HEK293 (cell line): ENCODE measurements around the gene KY.

ENCODE experiments used
- CTCF ChIA-PET: fragments of 350-600 bp; formaldehyde crosslinking; extraction: SDS; loops from one replicate; lab custom pipeline; 2021; ENCODE audit warnings: antibody characterized with exemption; lab: Yijun Ruan, JAX
- POLR2A ChIA-PET: fragments of 300-600 bp; formaldehyde crosslinking; extraction: SDS; loops from one replicate; lab custom pipeline; 2020; ENCODE audit warnings: antibody characterized with exemption, inconsistent platforms; lab: Yijun Ruan, JAX
- H3K27ac ChIP-seq: fragments of 200-500 bp; sonication (Bioruptor generic); 2 replicates; pipeline ENCODE4 v1.5.1; 2014; ENCODE audit warnings: low read depth, low read length, control low read depth, inconsistent platforms; ENCODE audit errors: extremely low read depth
- H3K36me3 ChIP-seq, 2 experiments: fragments of 200-500 bp in 1 of 2; sonication (Bioruptor generic) in 1 of 2; 1 replicate in 1 of 2; 2 replicates in 1 of 2; pipeline ENCODE4 v1.5.1; 2014 to 2017; ENCODE audit warnings: inconsistent platforms in 2 of 2, low read length in 2 of 2; ENCODE audit not compliant: control insufficient read depth in 2 of 2, insufficient read depth in 1 of 2
- H3K4me1 ChIP-seq: fragments of 200-500 bp; sonication (Bioruptor generic); 2 replicates; pipeline ENCODE4 v1.5.1; 2014; ENCODE audit warnings: mild to moderate bottlenecking, low read length, inconsistent platforms; ENCODE audit not compliant: control insufficient read depth, insufficient read depth
- H3K4me3 ChIP-seq: 2 replicates; pipeline ENCODE4 v1.5.1; 2011; ENCODE audit warnings: low read depth, mild to moderate bottlenecking, control low read depth, low read length, moderate library complexity
- H3K9me3 ChIP-seq: fragments of 200-500 bp; sonication (Bioruptor generic); 2 replicates; pipeline ENCODE4 v1.5.1; 2014; ENCODE audit warnings: low read depth, low read length, inconsistent platforms; ENCODE audit not compliant: control insufficient read depth, insufficient read depth
- GLI4 ChIP-seq: fragments of 450-650 bp; formaldehyde crosslinking; IDR thresholded peaks from 2 replicates; pipeline ENCODE4 v1.5.1; 2016; ENCODE audit warnings: missing biosample characterization, missing genetic modification characterization
- HOXA7 ChIP-seq: sonication (generic); formaldehyde crosslinking; IDR thresholded peaks from 2 replicates; pipeline ENCODE4 v1.8.1; 2022; ENCODE audit warnings: missing genetic modification reagents, borderline replicate concordance
- KLF1 ChIP-seq: fragments of 450-650 bp; formaldehyde crosslinking; IDR thresholded peaks from 2 replicates; pipeline ENCODE4 v1.5.1; 2016; ENCODE audit warnings: missing biosample characterization, missing genetic modification characterization
- KLF8 ChIP-seq: fragments of 450-650 bp; formaldehyde crosslinking; IDR thresholded peaks from 2 replicates; pipeline ENCODE4 v1.5.1; 2016; ENCODE audit warnings: missing biosample characterization, missing genetic modification characterization
- OVOL3 ChIP-seq: fragments of 450-650 bp; formaldehyde crosslinking; IDR thresholded peaks from 2 replicates; pipeline ENCODE4 v1.5.1; 2016; ENCODE audit warnings: missing biosample characterization, missing genetic modification characterization
- PRDM10 ChIP-seq: fragments of 450-650 bp; formaldehyde crosslinking; IDR thresholded peaks from 2 replicates; pipeline ENCODE4 v1.5.1; 2016; ENCODE audit warnings: missing biosample characterization, missing genetic modification characterization
- PRDM2 ChIP-seq: fragments of 450-650 bp; formaldehyde crosslinking; IDR thresholded peaks from 2 replicates; pipeline ENCODE4 v1.5.1; 2016; ENCODE audit warnings: missing biosample characterization, missing genetic modification characterization, borderline replicate concordance
- SALL2 ChIP-seq: fragments of 450-650 bp; formaldehyde crosslinking; IDR thresholded peaks from 2 replicates; pipeline ENCODE4 v1.5.0; 2017; ENCODE audit warnings: missing biosample characterization, mild to moderate bottlenecking, missing genetic modification characterization, borderline replicate concordance
- TRIM28 ChIP-seq: IDR thresholded peaks from 2 replicates; pipeline ENCODE4 v1.6.1; 2011; ENCODE audit warnings: low read length, control low read depth, borderline replicate concordance
- WT1 ChIP-seq: fragments of 450-650 bp; formaldehyde crosslinking; IDR thresholded peaks from 2 replicates; pipeline ENCODE4 v1.5.1; 2016; ENCODE audit warnings: missing biosample characterization, missing genetic modification characterization
- ZBTB1 ChIP-seq: fragments of 450-650 bp; formaldehyde crosslinking; IDR thresholded peaks from 2 replicates; pipeline ENCODE4 v1.5.1; 2016; ENCODE audit warnings: missing biosample characterization, missing genetic modification characterization
- ZNF169 ChIP-seq: fragments of 450-650 bp; formaldehyde crosslinking; IDR thresholded peaks from 2 replicates; pipeline ENCODE4 v1.5.1; 2016; ENCODE audit warnings: missing biosample characterization, missing genetic modification characterization
- ZNF211 ChIP-seq: fragments of 450-650 bp; formaldehyde crosslinking; IDR thresholded peaks from 2 replicates; pipeline ENCODE4 v1.5.1; 2016; ENCODE audit warnings: low read depth, missing biosample characterization, missing genetic modification characterization
- ZNF248 ChIP-seq: fragments of 450-650 bp; formaldehyde crosslinking; IDR thresholded peaks from 2 replicates; pipeline ENCODE4 v1.5.1; 2017; ENCODE audit warnings: missing biosample characterization, missing genetic modification characterization
- ZNF26 ChIP-seq: fragments of 450-650 bp; formaldehyde crosslinking; IDR thresholded peaks from 2 replicates; pipeline ENCODE4 v1.5.1; 2016; ENCODE audit warnings: missing biosample characterization, missing genetic modification characterization
- ZNF341 ChIP-seq: fragments of 450-650 bp; formaldehyde crosslinking; IDR thresholded peaks from 2 replicates; pipeline ENCODE4; 2016; ENCODE audit warnings: low read depth, missing biosample characterization, missing genetic modification characterization
- ZNF433 ChIP-seq: fragments of 450-650 bp; formaldehyde crosslinking; IDR thresholded peaks from 2 replicates; pipeline ENCODE4 v1.5.1; 2016; ENCODE audit warnings: missing biosample characterization, missing genetic modification characterization, low read depth
- ZNF510 ChIP-seq: fragments of 450-650 bp; formaldehyde crosslinking; IDR thresholded peaks from 2 replicates; pipeline ENCODE4 v1.5.1; 2018; ENCODE audit warnings: mild to moderate bottlenecking, missing genetic modification characterization, missing biosample characterization; ENCODE audit not compliant: insufficient replicate concordance
- ZNF639 ChIP-seq: fragments of 450-650 bp; formaldehyde crosslinking; IDR thresholded peaks from 2 replicates; pipeline ENCODE4 v1.5.1; 2016; ENCODE audit warnings: missing biosample characterization, missing genetic modification characterization
- ZNF658 ChIP-seq: fragments of 450-650 bp; formaldehyde crosslinking; IDR thresholded peaks from 2 replicates; pipeline ENCODE4; 2016; ENCODE audit warnings: missing biosample characterization, missing genetic modification characterization
- ZNF670 ChIP-seq: fragments of 450-650 bp; formaldehyde crosslinking; IDR thresholded peaks from 2 replicates; pipeline ENCODE4 v1.5.1; 2016; ENCODE audit warnings: missing biosample characterization, missing genetic modification characterization, low read depth
- ZNF704 ChIP-seq: fragments of 450-650 bp; formaldehyde crosslinking; IDR thresholded peaks from 2 replicates; pipeline ENCODE4 v1.5.1; 2016; ENCODE audit warnings: missing biosample characterization, missing genetic modification characterization
- ZNF791 ChIP-seq: fragments of 450-650 bp; formaldehyde crosslinking; IDR thresholded peaks from 2 replicates; pipeline ENCODE4 v1.5.1; 2016; ENCODE audit warnings: missing biosample characterization, missing genetic modification characterization
- ZNF837 ChIP-seq: fragments of 450-650 bp; formaldehyde crosslinking; IDR thresholded peaks from 2 replicates; pipeline ENCODE4 v1.5.1; 2016; ENCODE audit warnings: missing biosample characterization, missing genetic modification characterization

Gene KY

GRCh38 chr3:134681522-134681900 lies 30.7 kb upstream of the KY start (continued):
- TF ChIP-seq ZNF510 (tag by site-specific recombination), result no peak
- no peak for TF ChIP-seq ZNF433 (tag by site-specific recombination)
- no peak for TF ChIP-seq ZNF704 (tag by site-specific recombination)
- no peak for TF ChIP-seq ZBTB1 (tag by site-specific recombination)
- TF ChIP-seq TRIM28, result no peak
- no peak for TF ChIP-seq ZNF658 (tag by site-specific recombination)
- TF ChIP-seq HOXA7 (CRISPR knock-in tag), result no peak
- no peak for TF ChIP-seq SALL2 (tag by site-specific recombination)

- CTCF ChIA-PET, result no interaction called here
- POLR2A ChIA-PET, result no interaction called here
- no peak for TF ChIP-seq OVOL3
- TF ChIP-seq PRDM10 (tag by site-specific recombination), result no peak
- no peak for TF ChIP-seq KLF1
- TF ChIP-seq KLF8, result no peak
- no peak for TF ChIP-seq ZNF211 (tag by site-specific recombination)
- TF ChIP-seq WT1, result no peak
- no peak for TF ChIP-seq GLI4
- TF ChIP-seq ZNF248 (tag by site-specific recombination), result no peak
- TF ChIP-seq ZNF837 (tag by site-specific recombination), result no peak
- no peak for TF ChIP-seq ZNF791 (tag by site-specific recombination)
- TF ChIP-seq ZNF341 (tag by site-specific recombination), result no peak
- no peak for TF ChIP-seq ZNF670 (tag by site-specific recombination)
- no peak for TF ChIP-seq ZNF639 (tag by site-specific recombination)
- TF ChIP-seq PRDM2 (tag by site-specific recombination), result no peak
- TF ChIP-seq ZNF26 (tag by site-specific recombination), result no peak
- no peak for TF ChIP-seq ZNF169 (tag by site-specific recombination)
Observed at GRCh38 chr3:134680796-134681521, 30.1 kb upstream of the KY start.

More at GRCh38 chr3:134680796-134681521, 30.1 kb upstream of the KY start:
- no peak overlapping the region for H3K27ac ChIP-seq
- H3K9me3 ChIP-seq, result no peaks in the 10 kb centered on the region
- H3K4me3 ChIP-seq, result no peak overlapping the region
- H3K36me3 ChIP-seq, result no peaks in the 10 kb centered on the region
- H3K4me1 ChIP-seq, result no peaks in the 10 kb centered on the region
